ENCODE measurements around the gene UACA. TPM values are rescaled to one million over a fixed set of nuclear protein-coding genes. Genes with fewer than 3 reads are reported as not detected.

UACA gene
- polyA plus RNA-seq, 1 donor (not counting 4 experiments of a cell fraction or from before 2014, with no cell fraction given): 26.6 TPM

- Histone ChIP-seq H3K4me3 (ENCODE audit: control insufficient read depth in 2 of 3, extremely low read depth in 1 of 3, insufficient read depth in 2 of 3, low read depth in 1 of 3, low read length in 3 of 3) (peak overlapping the region in 1 of 3 experiments; percentile 29), H3K9ac (ENCODE audit: control insufficient read depth, extremely low read depth, insufficient read depth, low read length) (peak overlapping the region; percentile 20)
These were observed 61.3 kb downstream of the UACA start for GRCh38 chr15:70701891-70702568.

GRCh38 chr15:70701171-70701570, 62.2 kb downstream of the UACA start:
- H3K9me3 ChIP-seq (ENCODE audit: control insufficient read depth, low read depth, low read length): no peaks in the 10 kb centered on the region
- no peak overlapping the region for H3K9ac ChIP-seq (ENCODE audit: control insufficient read depth, extremely low read depth, insufficient read depth, low read length)
- H3K4me3 ChIP-seq (ENCODE audit: control insufficient read depth in 2 of 3, extremely low read depth in 1 of 3, insufficient read depth in 2 of 3, low read depth in 1 of 3, low read length in 3 of 3): no peak overlapping the region
- TF ChIP-seq EZH2 (IDR thresholded peaks at IDR 0.05; ENCODE audit: low read length): no peak
- TF ChIP-seq, protein P1, sequence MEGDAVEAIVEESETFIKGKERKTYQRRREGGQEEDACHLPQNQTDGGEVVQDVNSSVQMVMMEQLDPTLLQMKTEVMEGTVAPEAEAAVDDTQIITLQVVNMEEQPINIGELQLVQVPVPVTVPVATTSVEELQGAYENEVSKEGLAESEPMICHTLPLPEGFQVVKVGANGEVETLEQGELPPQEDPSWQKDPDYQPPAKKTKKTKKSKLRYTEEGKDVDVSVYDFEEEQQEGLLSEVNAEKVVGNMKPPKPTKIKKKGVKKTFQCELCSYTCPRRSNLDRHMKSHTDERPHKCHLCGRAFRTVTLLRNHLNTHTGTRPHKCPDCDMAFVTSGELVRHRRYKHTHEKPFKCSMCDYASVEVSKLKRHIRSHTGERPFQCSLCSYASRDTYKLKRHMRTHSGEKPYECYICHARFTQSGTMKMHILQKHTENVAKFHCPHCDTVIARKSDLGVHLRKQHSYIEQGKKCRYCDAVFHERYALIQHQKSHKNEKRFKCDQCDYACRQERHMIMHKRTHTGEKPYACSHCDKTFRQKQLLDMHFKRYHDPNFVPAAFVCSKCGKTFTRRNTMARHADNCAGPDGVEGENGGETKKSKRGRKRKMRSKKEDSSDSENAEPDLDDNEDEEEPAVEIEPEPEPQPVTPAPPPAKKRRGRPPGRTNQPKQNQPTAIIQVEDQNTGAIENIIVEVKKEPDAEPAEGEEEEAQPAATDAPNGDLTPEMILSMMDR (optimal IDR thresholded peaks at IDR 0.05 in 1 of 3, IDR thresholded peaks at IDR 0.05 in 1 of 3, conservative IDR thresholded peaks at IDR 0.05 in 1 of 3; ENCODE audit: extremely low read depth in 1 of 3, insufficient read depth in 2 of 3, low read length in 3 of 3): no peak
- peaks cover 2 to 4% of the 10 kb centered on the region in 2 experiments for H3K36me3 ChIP-seq (ENCODE audit: control insufficient read depth in 2 of 2, extremely low read depth in 1 of 2, insufficient read depth in 2 of 2, low read length in 2 of 2)
- no peak overlapping the region for H2AFZ ChIP-seq (ENCODE audit: control insufficient read depth, low read length)
- H3K4me1 ChIP-seq (ENCODE audit: control insufficient read depth, extremely low read depth, insufficient read depth, low read length): peaks cover 30% of the 10 kb centered on the region
- dilution Hi-C loops (cut with MboI; ENCODE audit: extremely low pct_ligation_motif_present, low sequenced_read_pairs): no loop called here
- DNase-seq (ENCODE audit: low read depth, low spot score): no peak
- no peak overlapping the region for H3K27ac ChIP-seq (ENCODE audit: control insufficient read depth, insufficient read depth, low read length)
- peaks cover 7% of the 10 kb centered on the region for H3K79me2 ChIP-seq (ENCODE audit: control insufficient read depth, insufficient read depth, low read length)
- no peak for FAIRE-seq
- no peaks in the 10 kb centered on the region for H4K20me1 ChIP-seq (ENCODE audit: control insufficient read depth, extremely low read depth, insufficient read depth, low read length)
- no peaks in the 10 kb centered on the region for H3K9me1 ChIP-seq (ENCODE audit: control insufficient read depth, extremely low read depth, insufficient read depth, low read length)
- no peaks in the 10 kb centered on the region for H3K27me3 ChIP-seq (ENCODE audit: control insufficient read depth, extremely low read depth, insufficient read depth, low read length)
- H3K4me2 ChIP-seq (ENCODE audit: control insufficient read depth, extremely low read depth, insufficient read depth, low read depth, low read length): no peak overlapping the region

More at GRCh38 chr15:70701891-70702568, 61.3 kb downstream of the UACA start:
- H3K36me3 ChIP-seq (ENCODE audit: control insufficient read depth in 2 of 2, extremely low read depth in 1 of 2, insufficient read depth in 2 of 2, low read length in 2 of 2): peaks cover 1 to 4% of the 10 kb centered on the region in 2 experiments
- peak overlapping the region; percentile 16 for H3K27ac ChIP-seq (ENCODE audit: control insufficient read depth, insufficient read depth, low read length)
- H3K9me1 ChIP-seq (ENCODE audit: control insufficient read depth, extremely low read depth, insufficient read depth, low read length): no peaks in the 10 kb centered on the region
- DNase-seq (ENCODE audit: low read depth, low spot score) (no peak), FAIRE-seq (peak; percentile 83)
- H2AFZ ChIP-seq (ENCODE audit: control insufficient read depth, low read length): no peak overlapping the region
- dilution Hi-C loops (cut with MboI; ENCODE audit: extremely low pct_ligation_motif_present, low sequenced_read_pairs): no loop called here
- H4K20me1 ChIP-seq (ENCODE audit: control insufficient read depth, extremely low read depth, insufficient read depth, low read length): no peaks in the 10 kb centered on the region
- H3K9me3 ChIP-seq (ENCODE audit: control insufficient read depth, low read depth, low read length): no peaks in the 10 kb centered on the region
- peak overlapping the region; percentile 47 for H3K4me2 ChIP-seq (ENCODE audit: control insufficient read depth, extremely low read depth, insufficient read depth, low read depth, low read length)
- H3K4me1 ChIP-seq (ENCODE audit: control insufficient read depth, extremely low read depth, insufficient read depth, low read length): peaks cover 30% of the 10 kb centered on the region
- no peak for TF ChIP-seq EZH2 (IDR thresholded peaks at IDR 0.05; ENCODE audit: low read length)
- TF ChIP-seq, protein P1 (optimal IDR thresholded peaks at IDR 0.05 in 1 of 3, IDR thresholded peaks at IDR 0.05 in 1 of 3, conservative IDR thresholded peaks at IDR 0.05 in 1 of 3; ENCODE audit: extremely low read depth in 1 of 3, insufficient read depth in 2 of 3, low read length in 3 of 3): no peak
- no peaks in the 10 kb centered on the region for H3K27me3 ChIP-seq (ENCODE audit: control insufficient read depth, extremely low read depth, insufficient read depth, low read length)
- H3K79me2 ChIP-seq (ENCODE audit: control insufficient read depth, insufficient read depth, low read length): peaks cover 8% of the 10 kb centered on the region
